KOPT-K1 (cell line): ENCODE data around the gene NDUFAF2.
"Not testable (repeated sequence)": the region's sequence is repeated elsewhere in the genome, so short reads cannot be mapped to it uniquely, and the experiment has no call there.

Source experiments
- H3K27ac ChIP-seq: fragments of 200-600 bp; sonication (generic); 2 replicates; pipeline ENCODE4 v1.5.1; 2016; ENCODE audit warnings: antibody characterized with exemption, mild to moderate bottlenecking, low read depth, low read length; ENCODE audit not compliant: poor library complexity, severe bottlenecking
- H3K36me3 ChIP-seq: fragments of 200-600 bp; sonication (generic); 2 replicates; pipeline ENCODE4 v1.5.1; 2017; ENCODE audit warnings: antibody characterized with exemption, mild to moderate bottlenecking, low read length, moderate library complexity; ENCODE audit not compliant: insufficient read depth
- H3K9me3 ChIP-seq: fragments of 200-600 bp; sonication (generic); 2 replicates; pipeline ENCODE4 v1.5.1; 2017; ENCODE audit warnings: antibody characterized with exemption, low read length, mild to moderate bottlenecking; ENCODE audit not compliant: insufficient read depth, poor library complexity, severe bottlenecking

Gene NDUFAF2

DNA sequence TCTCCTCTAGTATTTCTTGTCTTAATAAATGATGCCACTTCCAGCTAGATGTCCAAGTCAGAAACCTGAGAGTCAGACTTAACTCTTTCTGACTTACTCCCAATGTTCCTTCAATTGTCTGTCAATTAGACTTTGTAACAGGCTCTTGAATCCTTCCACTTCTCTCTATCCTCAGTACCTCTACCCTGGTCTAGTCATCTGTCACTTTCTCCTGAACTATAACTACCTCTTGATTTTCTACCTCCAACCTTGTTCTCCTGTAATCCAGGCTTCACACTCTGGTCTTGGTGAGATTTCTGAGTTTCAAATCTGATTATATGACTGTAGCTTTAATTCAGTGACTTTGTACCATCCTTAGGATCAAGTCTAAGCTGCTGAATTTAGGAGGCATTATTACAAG lies 64.9 kb downstream of the NDUFAF2 start:
- H3K27ac ChIP-seq = no peak overlapping the region
- H3K36me3 ChIP-seq = no peaks in the 10 kb centered on the region

DNA sequence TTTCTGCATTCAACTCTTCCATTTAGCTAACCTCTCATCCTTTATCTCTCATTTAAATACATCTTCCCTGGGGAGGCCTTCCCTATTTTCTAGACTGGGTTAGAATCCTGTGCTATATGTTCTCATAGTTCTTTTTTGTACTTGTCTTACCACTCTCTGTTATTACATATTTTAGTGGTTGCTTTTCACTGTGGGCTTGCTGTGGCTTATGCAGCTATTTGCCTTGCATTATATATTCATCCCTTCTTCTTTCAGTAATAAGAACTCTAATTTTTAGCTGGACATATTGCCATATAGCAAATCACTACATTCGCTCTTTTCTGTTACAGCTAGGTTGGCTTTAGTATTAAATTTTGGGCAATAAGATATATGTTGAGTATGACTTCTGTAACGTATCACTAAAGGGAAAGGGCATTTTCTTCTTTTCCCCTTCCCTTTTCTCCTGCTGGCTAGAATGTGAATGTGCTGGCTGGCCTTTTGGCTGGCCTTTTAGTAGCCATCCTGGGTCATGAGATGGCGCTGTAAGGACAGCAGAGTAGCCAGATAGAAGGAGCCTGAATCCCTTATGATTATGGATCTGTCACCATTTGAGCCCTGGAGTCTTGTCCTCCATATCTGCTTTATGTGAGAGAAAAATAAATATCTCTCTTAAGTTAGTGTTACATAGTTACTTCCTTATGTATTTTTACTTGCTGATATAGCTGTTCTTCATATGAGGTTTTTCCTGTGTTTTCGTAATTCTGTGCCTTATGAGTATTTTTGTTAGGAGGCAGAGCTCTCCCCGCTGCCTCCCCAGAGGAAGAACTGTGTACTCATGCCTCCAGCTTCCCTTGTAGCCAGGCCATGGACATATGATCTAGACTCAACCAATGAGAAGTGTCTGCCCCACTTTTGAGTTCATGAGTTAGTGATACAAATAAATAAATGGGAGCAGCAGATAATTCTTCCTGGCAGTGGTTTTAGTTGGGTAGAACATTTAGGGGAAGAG lies 65.8 kb downstream of the NDUFAF2 start:
- H3K36me3 ChIP-seq = no peaks in the 10 kb centered on the region
- H3K9me3 ChIP-seq = no peaks in the 10 kb centered on the region
- H3K27ac ChIP-seq = no peak overlapping the region

More for the DNA sequence above, 64.9 kb downstream of the NDUFAF2 start:
- H3K9me3 ChIP-seq = no peaks in the 10 kb centered on the region

DNA sequence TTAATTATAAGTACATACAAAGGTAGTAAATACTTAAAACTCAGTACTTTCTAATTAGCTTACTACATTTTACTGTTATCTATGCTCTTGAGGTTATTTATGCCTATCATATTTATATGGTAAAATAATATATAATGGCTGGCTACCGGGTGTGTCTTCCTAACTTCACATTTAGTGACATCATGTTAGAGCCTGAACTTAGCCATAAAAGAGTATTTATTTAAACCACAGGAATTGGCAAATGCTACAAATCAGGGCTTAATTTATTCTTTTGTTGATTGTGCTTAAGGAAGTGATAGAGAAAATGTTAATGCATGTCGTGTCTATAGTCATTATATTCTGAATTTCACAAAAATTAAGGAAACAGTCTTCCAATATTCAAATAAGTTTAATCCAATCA lies 73.1 kb downstream of the NDUFAF2 start:
- H3K36me3 ChIP-seq = no peaks in the 10 kb centered on the region
- H3K9me3 ChIP-seq = no peaks in the 10 kb centered on the region
- H3K27ac ChIP-seq = no peak overlapping the region

DNA sequence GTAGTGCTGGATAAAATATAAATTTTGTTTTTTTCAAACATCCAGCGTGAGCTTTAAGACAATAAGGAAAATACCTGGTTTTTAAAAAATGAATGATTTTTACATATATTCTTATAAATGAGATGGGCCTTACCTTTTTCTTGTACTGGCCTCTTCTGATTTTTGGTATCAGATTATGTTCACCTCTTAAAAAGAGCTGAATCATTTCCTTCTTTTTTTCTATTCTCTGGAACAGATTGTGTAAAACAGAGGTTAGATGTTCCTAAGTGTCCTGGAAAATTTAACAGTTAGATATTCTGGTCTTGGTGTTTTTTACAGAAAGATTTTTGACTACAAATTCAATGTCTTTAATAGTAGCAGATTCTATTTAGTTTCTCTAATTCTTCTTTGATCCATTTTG lies 74.6 kb downstream of the NDUFAF2 start:
- Histone ChIP-seq H3K27ac (no peak overlapping the region), H3K36me3 (no peaks in the 10 kb centered on the region), H3K9me3 (no peaks in the 10 kb centered on the region)

DNA sequence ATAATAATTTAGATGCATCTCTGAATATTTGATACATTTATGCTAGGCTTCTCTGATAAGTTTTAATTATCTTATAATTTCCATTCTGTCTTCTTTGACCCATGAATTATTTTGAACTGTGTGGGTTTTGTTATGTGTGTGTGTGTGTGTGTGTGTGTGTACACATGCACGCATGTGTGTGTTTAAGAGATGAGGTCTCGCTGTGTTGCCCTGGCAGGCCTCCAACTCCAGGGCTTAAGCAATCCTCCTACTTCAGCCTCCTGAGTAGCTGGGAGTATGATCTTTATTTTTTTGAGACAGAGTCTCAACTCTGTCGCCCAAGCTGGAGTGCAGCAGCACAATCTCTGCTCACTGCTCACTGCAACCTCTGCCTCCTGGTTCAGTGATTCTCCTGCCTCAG lies 75.4 kb downstream of the NDUFAF2 start:
- H3K36me3 ChIP-seq = no peaks in the 10 kb centered on the region
- no peaks in the 10 kb centered on the region for H3K9me3 ChIP-seq
- H3K27ac ChIP-seq = no peak overlapping the region

DNA sequence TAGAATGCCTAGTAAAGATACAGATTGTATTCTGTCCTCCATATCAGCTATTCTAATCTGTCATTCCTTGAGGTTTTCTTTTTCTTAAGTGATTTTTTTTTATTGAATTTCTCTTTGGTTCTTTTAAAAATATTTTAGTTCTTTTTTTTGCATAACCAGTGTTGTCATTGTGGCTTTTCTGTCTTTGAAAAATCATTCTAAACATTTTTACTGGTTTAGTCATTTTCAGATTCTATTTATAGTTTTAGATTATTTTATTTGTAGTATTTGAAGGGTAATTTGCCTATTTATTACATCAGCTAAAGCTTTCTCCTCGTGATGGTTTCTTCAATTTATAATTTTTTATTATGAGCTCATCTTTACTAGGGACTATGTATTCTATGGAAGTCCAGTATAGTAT lies 78.1 kb downstream of the NDUFAF2 start:
- Histone ChIP-seq H3K9me3 (no peaks in the 10 kb centered on the region), H3K36me3 (no peaks in the 10 kb centered on the region), H3K27ac (no peak overlapping the region)

DNA sequence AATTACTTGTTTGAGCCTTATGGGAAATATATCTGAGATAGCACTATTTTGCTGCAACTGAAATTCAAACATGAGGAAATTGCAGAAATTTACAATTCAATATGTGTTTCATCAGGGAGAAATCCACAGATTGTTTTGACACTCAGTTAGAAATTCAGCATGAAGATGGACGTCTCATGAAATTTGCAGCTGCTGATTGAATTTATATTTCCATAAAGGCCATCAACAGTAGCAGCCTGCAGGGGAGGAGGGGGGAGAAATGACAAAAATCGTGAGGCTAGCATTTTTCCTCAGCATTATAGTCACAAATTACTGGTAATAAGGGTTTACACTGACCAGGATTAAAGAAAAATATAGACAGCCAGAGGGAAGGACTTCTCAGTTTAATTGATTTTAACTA lies 81.0 kb downstream of the NDUFAF2 start:
- no peaks in the 10 kb centered on the region for H3K9me3 ChIP-seq
- no peak overlapping the region for H3K27ac ChIP-seq
- H3K36me3 ChIP-seq = no peaks in the 10 kb centered on the region

DNA sequence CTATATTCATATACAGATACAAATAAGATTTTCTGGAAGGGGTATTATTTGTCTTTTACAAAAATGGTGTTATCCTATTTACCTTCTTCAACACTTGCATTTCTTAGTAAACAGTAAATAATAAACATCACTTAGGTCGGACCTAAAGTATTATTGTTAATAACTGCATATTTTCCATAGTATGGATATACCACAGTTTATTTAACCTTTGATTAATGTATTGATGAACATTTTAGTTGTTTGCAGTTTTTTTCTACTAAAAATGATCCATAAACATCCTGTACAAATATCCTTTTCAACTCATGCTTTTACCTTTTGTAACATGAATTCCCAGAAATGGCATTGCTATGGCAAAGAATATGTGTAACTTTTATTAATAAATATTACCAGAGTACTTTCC lies 83.4 kb downstream of the NDUFAF2 start:
- Histone ChIP-seq H3K36me3 (no peaks in the 10 kb centered on the region), H3K9me3 (no peaks in the 10 kb centered on the region), H3K27ac (no peak overlapping the region)

DNA sequence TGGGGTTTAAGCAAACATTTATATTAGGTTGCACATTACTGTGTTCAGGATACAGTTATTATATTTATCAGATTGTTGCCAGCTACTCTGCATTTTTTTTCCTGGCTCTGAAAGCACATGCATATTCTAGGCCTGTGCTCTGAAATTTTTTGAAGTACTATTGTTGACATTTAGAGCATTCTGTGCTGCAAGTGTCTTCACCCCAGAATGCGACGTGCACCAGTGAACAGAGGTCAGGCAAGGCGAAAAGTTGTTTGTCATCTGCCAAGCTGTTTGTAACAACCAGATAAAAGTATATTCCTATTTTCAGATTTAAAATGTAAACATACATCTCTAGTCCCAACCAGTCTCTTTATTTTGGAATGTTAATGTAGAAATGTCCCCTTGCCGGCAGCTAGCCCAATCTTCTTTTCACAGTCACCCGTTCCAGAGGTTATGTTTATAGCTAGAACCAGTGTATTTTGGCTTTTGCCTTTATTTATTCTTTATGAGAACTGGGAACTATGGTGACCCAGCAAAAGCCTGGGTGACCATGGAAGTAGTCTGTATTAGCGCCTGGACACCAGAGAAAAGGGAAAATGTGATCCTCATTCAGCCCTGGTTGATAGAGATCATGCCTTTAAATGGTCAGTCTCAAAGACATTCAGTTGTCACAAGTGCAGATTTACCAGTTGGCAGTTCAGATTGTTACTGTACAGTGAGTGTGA lies 84.6 kb downstream of the NDUFAF2 start:
- no peaks in the 10 kb centered on the region for H3K36me3 ChIP-seq
- no peaks in the 10 kb centered on the region for H3K9me3 ChIP-seq
- H3K27ac ChIP-seq = no peak overlapping the region

DNA sequence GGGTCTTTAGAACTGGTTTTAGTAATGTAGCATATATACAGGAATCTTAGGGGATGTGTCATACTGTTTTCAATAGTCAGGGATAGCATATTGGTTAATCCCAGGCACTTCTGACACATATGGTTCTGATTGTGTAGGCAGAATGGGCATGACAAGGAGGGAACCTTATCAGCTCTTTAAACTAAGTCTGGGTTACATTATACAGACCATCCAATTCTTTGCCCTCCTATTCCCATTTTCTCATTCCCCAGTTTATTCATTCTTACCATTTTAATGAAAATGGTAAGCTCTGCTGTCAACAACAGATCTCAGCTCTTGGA lies 85.1 kb downstream of the NDUFAF2 start:
- H3K36me3 ChIP-seq = no peaks in the 10 kb centered on the region
- no peak overlapping the region for H3K27ac ChIP-seq
- H3K9me3 ChIP-seq = no peaks in the 10 kb centered on the region

DNA sequence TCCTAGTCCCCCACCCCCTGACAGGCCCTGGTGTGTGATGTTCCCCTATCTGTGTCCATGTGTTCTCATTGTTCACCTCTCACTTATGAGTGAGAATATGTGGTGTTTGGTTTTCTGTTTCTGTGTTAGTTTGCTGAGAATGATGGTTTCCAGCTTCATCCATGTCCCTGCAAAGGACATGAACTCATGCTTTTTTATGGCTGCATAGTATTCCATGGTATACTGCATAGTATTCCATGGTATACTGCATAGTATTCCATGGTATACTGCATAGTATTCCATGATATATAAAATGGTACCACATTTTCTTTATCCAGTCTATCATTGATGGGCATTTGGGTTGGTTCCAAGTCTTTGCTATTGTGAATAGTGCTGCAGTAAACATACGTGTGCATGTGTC lies 86.3 kb downstream of the NDUFAF2 start:
- not testable (repeated sequence) for H3K27ac ChIP-seq, H3K9me3 ChIP-seq, H3K36me3 ChIP-seq

DNA sequence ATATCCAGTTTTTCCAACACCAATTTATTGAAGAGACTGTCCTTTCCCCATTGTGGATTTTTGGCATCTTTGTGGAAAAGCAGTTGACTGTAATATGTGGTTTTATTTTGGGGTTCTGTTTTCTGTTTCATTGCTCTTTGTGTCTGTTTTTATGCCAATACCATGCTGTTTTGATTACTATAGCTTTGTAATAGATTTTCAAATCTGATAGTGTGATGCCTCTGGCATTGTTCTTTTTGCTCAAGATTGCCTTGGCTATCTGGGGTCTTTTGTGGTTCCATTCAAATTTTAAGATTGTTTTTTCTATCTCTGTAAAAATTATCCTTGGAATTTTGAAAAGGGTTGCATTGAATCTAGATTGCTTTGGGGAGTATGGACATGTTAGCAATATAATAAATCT lies 99.5 kb downstream of the NDUFAF2 start:
- no peak overlapping the region for H3K27ac ChIP-seq
- H3K36me3 ChIP-seq = no peaks in the 10 kb centered on the region
- H3K9me3 ChIP-seq = peaks cover 7% of the 10 kb centered on the region

DNA sequence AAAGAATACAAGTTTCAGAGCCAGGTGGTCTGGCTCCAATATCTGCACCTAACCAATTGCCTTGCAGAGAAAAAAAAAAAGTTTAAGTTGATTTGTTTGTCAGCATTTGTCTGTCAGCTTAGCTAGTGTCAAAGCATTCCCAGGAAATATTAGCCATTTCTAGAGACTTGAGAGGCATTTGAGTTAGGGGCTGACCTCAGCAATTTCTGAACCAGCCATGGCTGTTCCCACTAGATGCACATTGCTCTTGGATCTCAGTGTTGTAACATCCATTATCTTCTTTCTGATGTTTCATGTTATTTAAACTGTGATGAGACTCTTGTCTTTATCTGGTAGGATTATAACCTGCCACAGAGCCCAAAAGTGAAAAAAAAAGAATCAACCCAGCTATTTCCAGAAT lies 102.3 kb downstream of the NDUFAF2 start:
- Histone ChIP-seq H3K27ac (no peak overlapping the region), H3K36me3 (no peaks in the 10 kb centered on the region), H3K9me3 (peaks cover 7% of the 10 kb centered on the region)

DNA sequence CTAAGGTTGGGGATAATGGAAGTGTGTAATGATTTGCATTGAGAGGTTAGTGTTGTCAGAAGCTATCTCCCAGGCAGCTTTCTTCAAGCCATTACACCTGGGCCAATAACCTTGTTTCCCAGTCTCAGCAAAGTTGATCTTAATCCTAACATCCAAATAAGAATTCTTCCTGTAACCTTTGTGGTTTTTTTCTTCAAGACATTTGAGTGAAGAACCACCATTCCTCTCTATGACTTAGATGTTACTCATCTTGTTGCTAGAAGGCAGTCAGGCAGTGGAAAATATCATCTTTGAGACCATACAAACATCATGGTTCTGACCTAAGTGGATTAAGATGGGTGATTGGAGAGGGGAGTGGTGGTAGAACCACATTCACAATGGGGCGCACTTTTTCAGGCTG lies 103.5 kb downstream of the NDUFAF2 start:
- peaks cover 7% of the 10 kb centered on the region for H3K9me3 ChIP-seq
- no peak overlapping the region for H3K27ac ChIP-seq
- no peaks in the 10 kb centered on the region for H3K36me3 ChIP-seq

DNA sequence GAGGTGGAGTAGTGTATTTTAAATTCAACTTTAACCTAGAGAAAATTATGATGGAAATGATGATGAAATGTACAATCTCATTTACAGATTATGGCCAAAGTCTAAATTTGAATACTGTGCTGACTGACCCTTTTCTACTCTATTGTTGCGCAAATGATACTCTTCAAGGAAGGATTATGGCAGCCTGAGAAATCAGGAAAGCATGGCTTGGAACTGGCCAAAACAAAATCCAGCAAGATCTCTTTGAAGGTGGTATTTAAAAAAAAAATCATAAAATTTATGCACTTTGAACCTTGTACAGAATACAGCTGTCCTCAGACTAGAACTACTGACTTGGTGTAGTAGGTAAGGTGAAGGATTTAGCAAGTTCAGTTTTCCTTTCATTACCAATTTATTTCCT lies 105.3 kb downstream of the NDUFAF2 start:
- Histone ChIP-seq H3K27ac (no peak overlapping the region), H3K36me3 (no peaks in the 10 kb centered on the region), H3K9me3 (no peaks in the 10 kb centered on the region)

DNA sequence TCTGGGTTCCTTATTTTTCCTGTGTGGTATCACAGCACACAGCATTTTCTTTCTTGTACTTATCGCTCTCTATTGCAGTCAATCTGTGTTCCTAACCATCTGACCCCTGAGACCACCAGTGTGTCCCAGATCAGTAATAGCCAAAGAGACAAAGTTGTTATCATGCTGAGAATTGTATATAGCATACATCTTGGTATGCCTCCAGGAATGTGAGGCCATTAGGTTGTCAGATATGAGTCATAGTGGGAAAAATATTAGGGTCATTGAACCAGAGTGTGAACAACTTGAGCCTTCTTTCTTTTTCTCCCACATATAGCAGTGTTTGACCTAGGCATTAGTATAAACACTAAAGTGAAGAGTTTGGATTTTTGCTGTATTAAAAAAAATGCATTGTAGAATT lies 106.3 kb downstream of the NDUFAF2 start:
- Histone ChIP-seq H3K36me3 (no peaks in the 10 kb centered on the region), H3K9me3 (no peaks in the 10 kb centered on the region), H3K27ac (no peak overlapping the region)
